Spleen (tissue), 11 donors: ENCODE data around the gene HSF2BP. TPM values are rescaled to one million over a fixed set of nuclear protein-coding genes. Genes with fewer than 3 reads are reported as not detected.
"Not testable (repeated sequence)": the region's sequence is repeated elsewhere in the genome, so short reads cannot be mapped to it uniquely, and the experiment has no call there.

ENCODE experiments used
- DNase-seq: peaks from one replicate; pipeline ENCODE4 v3.0.0-alpha.2; 2020
- H3K27ac ChIP-seq, 8 donors: fragments of 200-600 bp; sonication (generic) in 7 of 8; 1 replicate in 4 of 8; 2 replicates in 4 of 8; pipeline versions ENCODE4 v1.5.0 to v1.8.0; 2016 to 2021; ENCODE audit warnings: inconsistent platforms in 4 of 8, mild to moderate bottlenecking in 4 of 8, moderate library complexity in 1 of 8
- H3K27me3 ChIP-seq, 7 donors: fragments of 200-600 bp; sonication (generic) in 6 of 7; replicated peaks in 1 of 7; 1 replicate in 4 of 7; 2 replicates in 3 of 7; pipeline versions ENCODE4 v1.5.0 to v1.8.0; 2016 to 2021; ENCODE audit warnings: inconsistent platforms in 3 of 7, mild to moderate bottlenecking in 1 of 7
- H3K36me3 ChIP-seq, 6 donors: fragments of 200-600 bp; sonication (generic) in 5 of 6; 1 replicate in 4 of 6; 2 replicates in 2 of 6; pipeline versions ENCODE4 v1.5.0 to v1.8.0; 2016 to 2021; ENCODE audit warnings: inconsistent platforms in 2 of 6
- H3K4me1 ChIP-seq, 6 donors: fragments of 200-600 bp; sonication (generic) in 5 of 6; 1 replicate in 3 of 6; 2 replicates in 3 of 6; pipeline versions ENCODE4 v1.5.0 to v1.8.0; 2016 to 2021; ENCODE audit warnings: inconsistent platforms in 3 of 6
- H3K4me3 ChIP-seq, 8 donors: fragments of 200-600 bp; sonication (generic) in 7 of 8; 1 replicate in 4 of 8; 2 replicates in 4 of 8; pipeline versions ENCODE4 v1.5.0 to v1.8.0; 2016 to 2021; ENCODE audit warnings: inconsistent platforms in 4 of 8, mild to moderate bottlenecking in 4 of 8, moderate library complexity in 2 of 8
- H3K9me3 ChIP-seq, 8 donors: fragments of 200-600 bp; sonication (generic) in 7 of 8; 1 replicate in 4 of 8; 2 replicates in 4 of 8; pipeline versions ENCODE4 v1.5.0 to v1.8.0; 2016 to 2021; ENCODE audit warnings: inconsistent platforms in 4 of 8
- CTCF ChIP-seq, 11 experiments: fragments of 200-600 bp in 7 of 11; fragments of 450-650 bp in 4 of 11; sonication (generic) in 4 of 11; IDR thresholded peaks in 8 of 11; conservative IDR thresholded peaks in 3 of 11; 1 replicate in 7 of 11; 2 replicates in 4 of 11; pipeline versions ENCODE4 v1.4.0 to v1.8.0; 2016 to 2021; ENCODE audit warnings: antibody characterized with exemption in 11 of 11, inconsistent platforms in 4 of 11, mild to moderate bottlenecking in 1 of 11
- POLR2A ChIP-seq, 3 donors: fragments of 450-650 bp; IDR thresholded peaks; one replicate each; pipeline ENCODE4 v1.5.1; 2017; ENCODE audit warnings: antibody characterized with exemption in 3 of 3, mild to moderate bottlenecking in 1 of 3
- POLR2AphosphoS5 ChIP-seq, 3 donors: sonication (generic); formaldehyde crosslinking; IDR thresholded peaks; one replicate each; pipeline ENCODE4 v1.5.1; 2017; ENCODE audit warnings: antibody characterized with exemption in 3 of 3
- WGBS, 5 donors: extraction: QIAGEN DNeasy Blood & Tissue Kit in 3 of 5; methylation state at CpG; one replicate each; pipeline versions ENCODE4 v1.1.5 to v1.1.7; 2013 to 2018; 5-methylcytosine and 5-hydroxymethylcytosine counted together
- intact Hi-C: fragments of 100-400 bp; cut with DNase I; formaldehyde crosslinking; loops from one replicate; pipeline ENCODE4 v1.15.0; 2023; ENCODE audit warnings: low total_unique reads
- polyA plus RNA-seq, 3 donors: library from polyadenylated mRNA; stranded (reverse); fragments of 200-250 nt; gene quantifications; one replicate each; pipeline ENCODE4 v1.2.1, GENCODE V29; 2013
- total RNA-seq, 7 donors: library from RNA; depleted of rRNA in 3 of 7; stranded (reverse); fragments of >200 nt in 3 of 7; fragmentation: NEBNext Ultra II Directional in 4 of 7; extraction: Animal tissue kit (Norgen Biotek cat#: 25700) in 4 of 7; gene quantifications; one replicate each; pipeline versions ENCODE4 v1.1.0 to v1.2.1, GENCODE V29; 2016 to 2021
- donor health status: healthy with polysubstance abuse.
- donor health status: DM: no; HTN: no; CAD: no; lungs with moderate emphysema.
- donor health status: DM: no; HTN: no; CAD: no.
- donor health status: Bipolar disorder and iron deficiency.
- donor health status: healthy.
- donor health status: DM: no; HTN: no; CAD: no.
- donor health status: DM: yes; HTN: yes; CAD: no.

The HSF2BP gene
- total and polyA plus RNA-seq, 10 donors = 0.13 to 1.9 (median 0.41) TPM; not detected in 2

GRCh38 chr21:43687566-43688399 lies 28.5 kb upstream of the HSF2BP start:
- DNase-seq = peak; percentile 76
- TF ChIP-seq POLR2AphosphoS5 (IDR thresholded peaks at IDR 0.05) (peak in 1 of 3 donors; percentile 47), POLR2A (IDR thresholded peaks at IDR 0.05) (no peak)
- intact Hi-C loops = no loop called here
- Histone ChIP-seq H3K27me3 (no peaks in the 10 kb centered on the region), H3K27ac (peak overlapping the region in 3 of 8 donors; percentile 26 to 34 (median 31)), H3K4me1 (peaks cover 0 to 27% (median 12%) of the 10 kb centered on the region in 6 donors), H3K4me3 (no peak overlapping the region), H3K9me3 (no peaks in the 10 kb centered on the region), H3K36me3 (peaks cover 4 to 100% (median 97%) of the 10 kb centered on the region in 6 donors)
- 76 to 84% (median 80%) methylated on average over 27 of the region's 27 CpGs for WGBS, 5 donors

GRCh38 chr21:43686811-43687565 lies 27.7 kb upstream of the HSF2BP start:
- no peak overlapping the region for H3K4me3 ChIP-seq
- no peak overlapping the region for H3K27ac ChIP-seq
- peak; percentile 46 for DNase-seq
- no peaks in the 10 kb centered on the region for H3K27me3 ChIP-seq
- intact Hi-C loops = no loop called here
- TF ChIP-seq CTCF (IDR thresholded peaks at IDR 0.05 in 8 of 11, conservative IDR thresholded peaks at IDR 0.05 in 3 of 11) = no peak
- TF ChIP-seq POLR2A (IDR thresholded peaks at IDR 0.05) = no peak
- no peak for TF ChIP-seq POLR2AphosphoS5 (IDR thresholded peaks at IDR 0.05)
- H3K36me3 ChIP-seq = peaks cover 6 to 100% (median 96%) of the 10 kb centered on the region in 6 donors
- 81 to 92% (median 86%) methylated on average over 21 of the region's 21 CpGs for WGBS, 5 donors
- peaks cover 0 to 27% (median 12%) of the 10 kb centered on the region in 6 donors for H3K4me1 ChIP-seq
- H3K9me3 ChIP-seq = no peaks in the 10 kb centered on the region

- Histone ChIP-seq H3K9me3 (no peaks in the 10 kb centered on the region), H3K27me3 (no peaks in the 10 kb centered on the region), H3K4me3 (no peak overlapping the region), H3K4me1 (peaks cover 0 to 27% (median 12%) of the 10 kb centered on the region in 6 donors), H3K27ac (peak overlapping the region in 5 of 8 donors; percentile 44 to 68 (median 54)), H3K36me3 (peaks cover 6 to 100% (median 96%) of the 10 kb centered on the region in 6 donors)
- peak; percentile 47 for DNase-seq
- WGBS, 5 donors = 54 to 68% (median 57%) methylated on average over 3 of the region's 3 CpGs
- intact Hi-C loops = no loop called here
- TF ChIP-seq POLR2AphosphoS5 (IDR thresholded peaks at IDR 0.05) (peak in 1 of 3 donors; percentile 25), CTCF (IDR thresholded peaks at IDR 0.05 in 8 of 11, conservative IDR thresholded peaks at IDR 0.05 in 3 of 11) (no peak)
Observed at GRCh38 chr21:43684424-43684823, 25.1 kb upstream of the HSF2BP start.

DNA sequence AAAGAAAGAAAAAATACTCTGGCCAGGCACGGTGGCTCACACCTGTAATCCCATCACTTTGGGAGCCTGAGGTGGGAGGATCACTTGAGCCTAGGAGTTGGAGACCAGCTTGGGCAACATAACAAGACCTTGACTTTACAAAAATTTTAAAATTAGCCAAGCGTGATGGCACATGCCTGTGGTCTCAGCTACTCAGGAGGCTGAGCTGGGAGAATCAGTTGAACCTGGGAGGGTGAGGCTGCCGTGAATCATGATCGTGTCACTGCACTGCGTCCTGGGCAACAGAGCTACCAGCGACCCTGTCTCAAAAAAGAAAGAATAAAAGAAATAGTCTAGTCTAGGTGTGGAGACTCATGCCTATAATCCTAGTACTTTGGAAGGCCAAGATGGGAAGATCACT lies 22.4 kb upstream of the HSF2BP start:
- H3K27me3 ChIP-seq = no peaks in the 10 kb centered on the region
- peaks cover 7 to 100% (median 93%) of the 10 kb centered on the region in 6 donors for H3K36me3 ChIP-seq
- 94 to 98% (median 97%) methylated on average over 6 of the region's 6 CpGs for WGBS, 5 donors
- intact Hi-C loops = no loop called here
- H3K9me3 ChIP-seq = no peaks in the 10 kb centered on the region
- no peak overlapping the region for H3K4me3 ChIP-seq
- DNase-seq = no peak
- H3K4me1 ChIP-seq = peaks cover 0 to 15% (median 4%) of the 10 kb centered on the region in 6 donors
- H3K27ac ChIP-seq = no peak overlapping the region
- no peak for TF ChIP-seq POLR2A (IDR thresholded peaks at IDR 0.05)
- TF ChIP-seq CTCF (IDR thresholded peaks at IDR 0.05 in 8 of 11, conservative IDR thresholded peaks at IDR 0.05 in 3 of 11) = no peak
- no peak for TF ChIP-seq POLR2AphosphoS5 (IDR thresholded peaks at IDR 0.05)

DNA sequence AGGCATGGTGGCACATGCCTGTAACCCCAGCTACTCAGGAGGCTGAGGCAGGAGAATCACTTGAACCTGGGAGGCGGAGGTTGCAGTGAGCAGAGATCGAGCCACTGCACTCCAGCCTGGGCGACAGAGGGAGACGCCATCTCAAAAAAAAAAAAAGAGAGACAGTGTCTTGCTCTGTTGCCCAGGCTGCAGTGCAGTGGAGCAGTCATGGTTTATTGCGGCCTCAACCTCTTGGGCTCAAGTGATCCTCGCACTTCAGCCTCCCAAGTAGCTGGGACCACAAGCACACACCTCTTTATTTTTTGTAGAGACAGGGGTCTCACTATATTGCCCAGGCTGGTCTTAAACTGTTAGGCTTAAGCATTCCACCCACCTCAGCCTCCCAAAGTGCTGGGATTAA lies 21.1 kb upstream of the HSF2BP start:
- intact Hi-C loops, H3K27ac ChIP-seq, DNase-seq, H3K4me3 ChIP-seq, H3K27me3 ChIP-seq, H3K9me3 ChIP-seq: not testable (repeated sequence)
- Histone ChIP-seq H3K36me3 (peaks cover 9 to 100% (median 93%) of the 10 kb centered on the region in 6 donors), H3K4me1 (peaks cover 0 to 13% (median 4%) of the 10 kb centered on the region in 6 donors)
- 83 to 97% (median 89%) methylated on average over 6 of the region's 6 CpGs for WGBS, 5 donors
